Esophagus muscularis mucosa (tissue), 4 donors: ENCODE results near the gene KIF22. TPM values are rescaled to one million over a fixed set of nuclear protein-coding genes. Genes with fewer than 3 reads are reported as not detected.

Experiments used
- DNase-seq: peaks from one replicate; pipeline ENCODE4 v3.0.0-alpha.2; 2017; ENCODE audit errors: extremely low spot score
- H3K27ac ChIP-seq, 4 donors: fragments of 200-600 bp; sonication (generic); replicated peaks in 1 of 4; 1 replicate in 3 of 4; 2 replicates in 1 of 4; pipeline ENCODE4 v1.5.1; 2016 to 2019; ENCODE audit warnings: mild to moderate bottlenecking in 1 of 4
- H3K27me3 ChIP-seq, 4 donors: fragments of 200-600 bp; sonication (generic); one replicate each; pipeline versions ENCODE4 v1.5.1 to v1.6.0; 2016 to 2019
- H3K36me3 ChIP-seq, 4 donors: fragments of 200-600 bp; sonication (generic); one replicate each; pipeline ENCODE4 v1.5.1; 2016 to 2019
- H3K4me1 ChIP-seq, 4 donors: fragments of 200-600 bp; sonication (generic); one replicate each; pipeline ENCODE4 v1.5.1; 2016 to 2019
- H3K4me3 ChIP-seq, 4 donors: fragments of 200-600 bp; sonication (generic); 1 replicate in 2 of 4; 2 replicates in 2 of 4; pipeline ENCODE4 v1.5.1; 2016 to 2019; ENCODE audit warnings: mild to moderate bottlenecking in 4 of 4, moderate library complexity in 1 of 4
- H3K9me3 ChIP-seq, 4 donors: fragments of 200-600 bp; sonication (generic); 1 replicate in 3 of 4; 2 replicates in 1 of 4; pipeline ENCODE4 v1.5.1; 2016 to 2019
- EP300 ChIP-seq: sonication (generic); formaldehyde crosslinking; IDR thresholded peaks from one replicate; pipeline ENCODE4 v1.6.1; 2017; ENCODE audit warnings: antibody characterized with exemption
- POLR2A ChIP-seq: fragments of 450-650 bp; IDR thresholded peaks from one replicate; pipeline ENCODE4 v1.6.1; 2017; ENCODE audit warnings: antibody characterized with exemption, moderate library complexity, mild to moderate bottlenecking, low read depth
- POLR2AphosphoS5 ChIP-seq, 2 donors: sonication (generic); formaldehyde crosslinking; IDR thresholded peaks; one replicate each; pipeline ENCODE4 v1.6.1; 2017; ENCODE audit warnings: antibody characterized with exemption in 2 of 2
- WGBS: methylation state at CpG from one replicate; pipeline ENCODE4 v1.1.5; 2018; 5-methylcytosine and 5-hydroxymethylcytosine counted together
- intact Hi-C: fragments of 100-400 bp; cut with DNase I; formaldehyde crosslinking; loops from one replicate; pipeline ENCODE4 v1.15.1; 2023
- small RNA-seq, 3 donors: library from RNA; depleted of rRNA; stranded (forward); fragments of <200 nt; gene quantifications; one replicate each; pipeline ENCODE3, GENCODE V24; 2016
- total RNA-seq, 4 donors: library from RNA; depleted of rRNA; stranded (reverse); fragments of >200 nt; gene quantifications; one replicate each; pipeline versions ENCODE4 v1.1.0 to v1.2.1, GENCODE V29; 2016
- TF ChIP-seq, protein P1 (sequence below), 3 experiments: fragments of 200-600 bp in 2 of 3; fragments of 450-650 bp in 1 of 3; sonication (generic) in 2 of 3; IDR thresholded peaks; one replicate each; pipeline ENCODE4 v1.5.1; 2017 to 2019; ENCODE audit warnings: antibody characterized with exemption in 3 of 3, mild to moderate bottlenecking in 2 of 3, moderate library complexity in 1 of 3

KIF22 gene
- total RNA-seq, 4 donors from 2014 or later: 10.8 to 12.3 (median 11.8) TPM

DNA sequence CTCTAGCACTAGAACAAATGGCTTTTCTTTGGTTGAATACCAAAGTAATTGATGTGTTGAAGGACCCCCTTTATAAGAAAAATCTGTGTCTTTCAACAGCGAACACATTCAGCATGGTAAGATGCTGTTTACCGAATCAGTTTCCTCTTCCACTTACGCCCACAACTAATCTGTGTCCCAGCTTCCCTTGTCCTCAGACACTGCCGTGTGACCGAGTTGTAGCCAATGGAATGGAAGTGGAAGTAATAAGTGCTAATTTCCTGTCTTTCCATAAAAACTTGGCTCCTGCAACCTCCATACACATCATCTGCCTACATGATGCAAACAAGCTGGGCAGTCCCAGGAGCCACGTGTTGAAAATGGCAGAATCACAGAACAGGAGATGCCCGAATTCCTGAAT lies 62.1 kb downstream of the KIF22 start:
- Histone ChIP-seq H3K9me3 (no peaks in the 10 kb centered on the region), H3K27me3 (no peaks in the 10 kb centered on the region), H3K27ac (peak overlapping the region in 2 of 4 donors; percentile 11 to 60), H3K4me1 (peaks cover 0 to 27% (median 19%) of the 10 kb centered on the region in 4 donors), H3K36me3 (peaks cover 2 to 10% (median 8%) of the 10 kb centered on the region in 4 donors), H3K4me3 (no peak overlapping the region)
- no peak for DNase-seq
- WGBS: 58% methylated on average over 7 of the region's 7 CpGs
- intact Hi-C loops: no loop called here
- TF ChIP-seq, protein P1, sequence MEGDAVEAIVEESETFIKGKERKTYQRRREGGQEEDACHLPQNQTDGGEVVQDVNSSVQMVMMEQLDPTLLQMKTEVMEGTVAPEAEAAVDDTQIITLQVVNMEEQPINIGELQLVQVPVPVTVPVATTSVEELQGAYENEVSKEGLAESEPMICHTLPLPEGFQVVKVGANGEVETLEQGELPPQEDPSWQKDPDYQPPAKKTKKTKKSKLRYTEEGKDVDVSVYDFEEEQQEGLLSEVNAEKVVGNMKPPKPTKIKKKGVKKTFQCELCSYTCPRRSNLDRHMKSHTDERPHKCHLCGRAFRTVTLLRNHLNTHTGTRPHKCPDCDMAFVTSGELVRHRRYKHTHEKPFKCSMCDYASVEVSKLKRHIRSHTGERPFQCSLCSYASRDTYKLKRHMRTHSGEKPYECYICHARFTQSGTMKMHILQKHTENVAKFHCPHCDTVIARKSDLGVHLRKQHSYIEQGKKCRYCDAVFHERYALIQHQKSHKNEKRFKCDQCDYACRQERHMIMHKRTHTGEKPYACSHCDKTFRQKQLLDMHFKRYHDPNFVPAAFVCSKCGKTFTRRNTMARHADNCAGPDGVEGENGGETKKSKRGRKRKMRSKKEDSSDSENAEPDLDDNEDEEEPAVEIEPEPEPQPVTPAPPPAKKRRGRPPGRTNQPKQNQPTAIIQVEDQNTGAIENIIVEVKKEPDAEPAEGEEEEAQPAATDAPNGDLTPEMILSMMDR (IDR thresholded peaks at IDR 0.05): no peak
- TF ChIP-seq POLR2AphosphoS5 (IDR thresholded peaks at IDR 0.05): peak; percentile 55

DNA sequence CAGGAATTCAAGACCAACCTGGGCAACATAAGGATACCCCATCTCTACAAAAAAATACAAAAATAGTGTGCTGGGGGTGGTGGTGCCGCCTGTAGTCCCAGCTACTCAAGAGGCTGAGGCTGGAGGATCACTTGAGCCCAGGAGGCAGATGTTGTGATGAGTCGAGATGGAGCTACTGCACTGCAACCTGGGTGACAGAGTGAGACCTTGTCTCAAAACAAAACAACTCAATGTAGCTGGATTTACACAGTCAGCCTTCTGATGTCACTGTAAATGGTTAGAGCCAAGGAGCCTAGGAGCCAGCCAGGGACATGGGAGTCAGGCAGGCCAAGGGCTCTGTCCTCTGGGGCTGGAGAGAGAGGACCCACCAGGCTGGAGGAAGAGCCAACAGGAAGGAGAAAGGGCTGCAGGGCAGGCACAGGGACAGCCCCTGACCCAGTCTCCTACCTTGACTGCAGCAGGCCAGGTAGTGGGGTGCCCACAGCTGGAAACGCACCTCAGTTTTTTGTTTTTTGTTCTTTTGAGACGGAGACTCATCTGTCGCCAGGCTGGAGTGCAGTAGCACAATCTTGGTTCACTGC lies 64.1 kb downstream of the KIF22 start:
- intact Hi-C loops: no loop called here
- Histone ChIP-seq H3K9me3 (no peaks in the 10 kb centered on the region), H3K4me3 (no peak overlapping the region), H3K27me3 (no peaks in the 10 kb centered on the region), H3K36me3 (peaks cover 10 to 19% (median 14%) of the 10 kb centered on the region in 4 donors), H3K27ac (no peak overlapping the region), H3K4me1 (peaks cover 0 to 14% (median 9%) of the 10 kb centered on the region in 4 donors)
- 87% methylated on average over 5 of the region's 5 CpGs for WGBS
- TF ChIP-seq EP300 (no peak), POLR2A (no peak), POLR2AphosphoS5 (IDR thresholded peaks at IDR 0.05) (no peak)
- TF ChIP-seq, protein P1 (IDR thresholded peaks at IDR 0.05): no peak
- no peak for DNase-seq

Small RNA genes lying within 50 kb of the gene (small RNA-seq; reads per million reads assigned to genes)
- 0 reads per million in 3 donors for gene AC009133.6
- gene AC120114.4: 0 reads per million in 3 donors

Other genes with a start within 250 kb of the KIF22 start
- 1 to 10 TPM; 1.1 to 4.2 (median 2.6) TPM for gene SPN, start 127.5 kb upstream of the KIF22 start, total RNA-seq
- gene QPRT, start 111.6 kb upstream of the KIF22 start, total RNA-seq: 1 to 10 TPM; 1.7 to 5.1 (median 2.7) TPM
- gene C16orf54, start 44.8 kb upstream of the KIF22 start, total RNA-seq: 1 to 10 TPM; 1.3 to 2.5 (median 1.8) TPM
- gene ZG16, start 12.5 kb upstream of the KIF22 start, total RNA-seq: under 1 TPM in 1 of 4 donors, not detected in 3; 0.23 TPM
- 100 to 1,000 TPM; 120 to 284 (median 158) TPM for gene MAZ, start 15.8 kb downstream of the KIF22 start, total RNA-seq
- 10 to 100 TPM in 1 of 4 donors, 1 to 10 TPM in 3; 3.6 to 11.2 (median 6.7) TPM for gene PRRT2, start 21.4 kb downstream of the KIF22 start, total RNA-seq
- gene PAGR1, start 25.4 kb downstream of the KIF22 start, total RNA-seq: 10 to 100 TPM; 20.9 to 26.9 (median 26.5) TPM
- 100 to 1,000 TPM; 101 to 156 (median 123) TPM for gene MVP, start 29.7 kb downstream of the KIF22 start, total RNA-seq
- gene CDIPT, start 72.5 kb downstream of the KIF22 start, total RNA-seq: 100 to 1,000 TPM; 105 to 178 (median 141) TPM
- 1 to 10 TPM in 2 of 4 donors, under 1 TPM in 2; 0.84 to 7.9 (median 1.0) TPM for gene SEZ6L2, start 108.8 kb downstream of the KIF22 start, total RNA-seq
- under 1 TPM in 1 of 4 donors, not detected in 3; 0.33 TPM for gene ASPHD1, start 109.7 kb downstream of the KIF22 start, total RNA-seq
- 10 to 100 TPM; 14.4 to 25.7 (median 18.8) TPM for gene KCTD13, start 135.5 kb downstream of the KIF22 start, total RNA-seq
- 100 to 1,000 TPM in 3 of 4 donors, 10 to 100 TPM in 1; 96.8 to 114 (median 105) TPM for gene TMEM219, start 171.3 kb downstream of the KIF22 start, total RNA-seq
- 10 to 100 TPM; 40.9 to 63.6 (median 51.4) TPM for gene TAOK2, start 183.1 kb downstream of the KIF22 start, total RNA-seq
- gene HIRIP3, start 204.9 kb downstream of the KIF22 start, total RNA-seq: 10 to 100 TPM; 20.8 to 39.4 (median 22.1) TPM
- 10 to 100 TPM; 38.2 to 58.1 (median 43.5) TPM for gene INO80E, start 205.5 kb downstream of the KIF22 start, total RNA-seq
- gene DOC2A, start 220.3 kb downstream of the KIF22 start, total RNA-seq: under 1 TPM in 2 of 4 donors, not detected in 2; 0.50 to 0.83 TPM
- not detected for gene C16orf92, start 232.4 kb downstream of the KIF22 start, total RNA-seq
- under 1 TPM in 1 of 4 donors, not detected in 3; 0.23 TPM for gene TLCD3B, start 240.5 kb downstream of the KIF22 start, total RNA-seq